WI38 (cell line): Measurements from ENCODE around the gene DDX27.
A peak's percentile ranks its signal among the peaks of the same experiment; 100 is the strongest.

ENCODE experiments used
- H3K4me3 ChIP-seq: 2 replicates; pipeline ENCODE4 v1.5.1; 2011; ENCODE audit warnings: low read depth, mild to moderate bottlenecking, control low read depth, low read length
- TF ChIP-seq, protein P1 (sequence below): IDR thresholded peaks from 2 replicates; pipeline ENCODE4 v1.5.1; 2012; ENCODE audit warnings: low read depth, mild to moderate bottlenecking, control low read depth, low read length

DDX27 gene

DNA sequence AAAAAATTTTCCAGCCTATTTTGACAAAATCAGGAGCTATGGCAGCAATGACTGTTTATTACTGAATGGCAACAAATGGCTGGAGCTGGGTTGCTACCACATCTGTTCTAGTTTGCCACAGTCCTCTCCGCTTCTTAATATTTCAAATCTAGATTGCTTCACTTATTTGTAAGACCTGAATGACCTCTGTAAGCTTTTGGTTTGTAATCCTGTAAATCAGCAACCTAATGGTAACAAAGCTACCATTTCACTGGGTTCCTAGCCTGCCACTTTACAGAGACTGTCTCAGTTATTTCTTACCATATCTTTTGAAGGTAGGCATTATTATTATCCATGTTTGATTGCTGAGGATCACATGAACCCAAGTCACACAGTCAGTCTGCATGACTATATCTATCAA is 43.2 kb downstream of the DDX27 start:
- TF ChIP-seq, protein P1, sequence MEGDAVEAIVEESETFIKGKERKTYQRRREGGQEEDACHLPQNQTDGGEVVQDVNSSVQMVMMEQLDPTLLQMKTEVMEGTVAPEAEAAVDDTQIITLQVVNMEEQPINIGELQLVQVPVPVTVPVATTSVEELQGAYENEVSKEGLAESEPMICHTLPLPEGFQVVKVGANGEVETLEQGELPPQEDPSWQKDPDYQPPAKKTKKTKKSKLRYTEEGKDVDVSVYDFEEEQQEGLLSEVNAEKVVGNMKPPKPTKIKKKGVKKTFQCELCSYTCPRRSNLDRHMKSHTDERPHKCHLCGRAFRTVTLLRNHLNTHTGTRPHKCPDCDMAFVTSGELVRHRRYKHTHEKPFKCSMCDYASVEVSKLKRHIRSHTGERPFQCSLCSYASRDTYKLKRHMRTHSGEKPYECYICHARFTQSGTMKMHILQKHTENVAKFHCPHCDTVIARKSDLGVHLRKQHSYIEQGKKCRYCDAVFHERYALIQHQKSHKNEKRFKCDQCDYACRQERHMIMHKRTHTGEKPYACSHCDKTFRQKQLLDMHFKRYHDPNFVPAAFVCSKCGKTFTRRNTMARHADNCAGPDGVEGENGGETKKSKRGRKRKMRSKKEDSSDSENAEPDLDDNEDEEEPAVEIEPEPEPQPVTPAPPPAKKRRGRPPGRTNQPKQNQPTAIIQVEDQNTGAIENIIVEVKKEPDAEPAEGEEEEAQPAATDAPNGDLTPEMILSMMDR = no peak
- no peak overlapping the region for H3K4me3 ChIP-seq

DNA sequence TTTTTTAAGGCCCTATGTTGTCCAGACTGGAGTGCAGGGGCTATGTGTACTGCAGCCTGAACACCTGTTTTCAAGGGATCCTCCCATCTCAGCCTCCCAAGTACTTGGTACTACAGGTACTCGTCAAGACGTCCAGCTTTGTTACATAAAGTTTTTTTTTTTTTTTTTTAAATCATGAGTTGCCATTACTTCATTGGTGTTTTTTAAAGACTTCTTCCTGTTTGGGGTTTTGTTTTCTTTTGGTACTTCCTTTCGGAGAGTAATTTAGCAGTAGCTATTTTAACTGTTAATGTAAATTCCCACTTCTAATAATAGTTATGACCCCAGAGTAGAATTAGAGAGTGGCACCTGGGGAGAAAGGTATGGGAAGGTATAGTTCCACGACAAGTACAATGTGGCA is 48.1 kb downstream of the DDX27 start:
- TF ChIP-seq, protein P1 = no peak
- no peak overlapping the region for H3K4me3 ChIP-seq

DNA sequence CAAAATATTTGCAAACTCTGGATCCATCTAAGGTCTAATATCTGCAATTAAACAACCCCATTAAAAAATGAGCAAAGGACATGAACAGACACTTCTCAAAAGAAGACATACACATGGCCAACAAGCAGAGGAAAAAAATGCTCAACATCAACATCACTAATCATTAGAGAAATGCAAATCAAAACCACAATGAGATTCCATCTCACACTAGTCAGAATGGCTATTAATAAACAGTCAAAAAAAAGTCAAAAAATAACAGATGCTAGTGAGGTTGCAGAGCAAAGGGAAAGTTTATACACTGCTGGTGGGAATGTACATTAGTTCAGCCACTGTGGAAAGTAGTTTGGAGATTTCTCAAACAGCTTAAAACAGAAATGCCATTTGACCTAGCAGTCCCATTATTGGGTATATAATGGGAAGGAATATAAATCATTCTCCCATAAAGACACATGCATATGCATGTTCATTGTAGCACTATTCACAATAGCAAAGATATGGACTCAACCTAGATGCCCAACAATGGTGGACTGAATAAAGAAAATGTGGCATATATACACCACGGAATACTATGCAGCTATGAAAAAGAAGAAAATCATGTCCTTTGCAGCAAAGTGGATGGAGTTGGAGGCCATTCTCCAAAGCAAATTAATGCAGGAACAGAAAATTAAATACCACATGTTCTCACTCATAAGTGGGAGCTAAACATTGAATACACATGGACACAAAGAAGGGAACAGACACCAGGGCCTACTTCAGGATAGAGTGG is 49.6 kb downstream of the DDX27 start:
- TF ChIP-seq, protein P1 = no peak
- no peak overlapping the region for H3K4me3 ChIP-seq

DNA sequence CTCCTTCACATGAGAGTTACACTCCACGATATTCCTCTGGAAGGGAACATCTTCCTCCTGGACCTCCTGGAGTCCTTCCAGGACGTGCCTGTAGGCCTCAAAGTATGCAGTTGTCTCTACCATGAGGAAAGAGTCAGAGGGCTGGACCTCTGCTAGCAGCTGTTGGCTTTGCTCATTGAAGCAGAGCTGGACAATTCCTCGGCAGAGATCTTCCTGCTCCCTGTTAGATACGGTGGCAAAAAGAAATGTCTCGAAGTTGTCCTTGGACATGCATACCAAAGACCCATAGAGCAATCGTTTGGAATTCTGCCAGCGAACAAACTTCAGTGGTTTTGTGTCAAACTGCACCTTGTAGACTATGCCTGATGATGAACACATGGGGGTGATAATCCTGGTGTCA is 51.0 kb downstream of the DDX27 start:
- peak overlapping the region; percentile 23; the same call in 1 of the 2 replicates for H3K4me3 ChIP-seq
- TF ChIP-seq, protein P1 = no peak

DNA sequence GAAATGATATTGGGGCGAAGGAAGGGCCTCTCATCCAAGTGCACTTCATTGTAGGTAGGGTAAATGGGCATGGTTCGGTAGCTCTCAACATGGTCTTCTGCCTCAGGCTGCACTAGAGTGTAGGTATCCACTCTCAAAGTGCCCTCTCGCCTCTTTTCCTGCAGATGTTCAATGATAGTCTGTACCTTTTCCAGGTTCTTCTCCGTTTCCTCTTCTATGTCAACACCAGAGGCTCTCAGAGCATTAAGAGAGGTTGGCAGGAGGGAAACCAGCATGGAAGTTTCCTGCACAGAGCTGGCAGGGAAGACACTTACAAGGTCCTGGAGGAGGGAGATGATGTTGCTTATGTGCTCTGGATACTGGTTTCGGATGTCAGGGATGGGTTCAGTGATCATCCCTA is 51.5 kb downstream of the DDX27 start:
- TF ChIP-seq, protein P1 = no peak

DNA sequence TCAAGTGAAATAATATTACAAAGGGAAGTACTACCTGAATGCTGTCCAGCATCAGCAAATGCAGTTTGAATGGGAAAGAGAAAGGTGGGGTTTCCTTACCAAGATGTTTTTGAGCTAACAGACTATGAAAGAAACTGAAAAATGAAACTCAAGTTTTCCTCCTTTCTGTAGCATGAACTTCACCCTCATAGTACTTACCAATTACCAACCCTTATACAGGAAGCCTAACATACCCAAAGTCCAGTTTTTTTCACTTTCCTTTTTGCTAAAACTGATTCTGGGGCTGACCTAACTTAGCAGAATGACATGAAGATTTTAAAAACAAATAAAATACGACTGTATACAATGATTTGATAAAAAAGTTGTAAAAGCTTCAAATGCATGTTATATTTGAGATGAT is 53.4 kb downstream of the DDX27 start:
- TF ChIP-seq, protein P1 = no peak
- no peak overlapping the region for H3K4me3 ChIP-seq

More for the DNA sequence above, 51.5 kb downstream of the DDX27 start:
- no peak overlapping the region for H3K4me3 ChIP-seq

DNA sequence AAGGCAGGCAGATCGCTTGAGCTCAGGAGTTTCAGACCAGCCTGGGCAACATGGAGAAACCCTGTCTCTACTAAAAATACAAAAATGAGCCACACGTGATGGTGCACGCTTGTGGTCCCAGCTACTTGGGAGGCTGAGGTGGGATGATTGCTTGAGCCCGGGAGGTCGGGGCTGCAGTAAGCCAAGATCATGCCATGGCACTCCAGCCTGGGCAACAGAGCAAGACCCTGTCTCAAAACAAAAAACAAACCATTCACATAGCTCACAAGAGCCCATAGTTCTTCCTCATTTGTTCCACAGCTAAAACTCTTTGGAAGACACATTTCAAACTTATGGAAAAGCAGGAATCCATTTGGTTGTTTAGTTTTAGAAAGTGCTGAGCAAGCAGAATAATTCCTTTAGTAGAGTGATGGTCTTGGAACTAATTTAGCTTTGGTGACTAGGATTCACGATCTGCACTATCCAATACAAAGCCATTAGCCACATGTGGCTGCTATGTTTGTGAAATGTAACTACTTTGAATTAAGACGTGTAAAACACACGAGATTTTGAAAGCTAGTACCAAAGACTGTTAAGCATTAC is 54.6 kb downstream of the DDX27 start:
- TF ChIP-seq, protein P1 = no peak
- H3K4me3 ChIP-seq = no peak overlapping the region
